ENCODE results near the gene MET. TPM values are rescaled to one million over a fixed set of nuclear protein-coding genes. Genes with fewer than 3 reads are reported as not detected.
"Not testable (repeated sequence)": the region's sequence is repeated elsewhere in the genome, so short reads cannot be mapped to it uniquely, and the experiment has no call there.

MET gene
- total RNA-seq, 2 experiments from 2014 or later = 0.16 to 0.27 TPM

DNA sequence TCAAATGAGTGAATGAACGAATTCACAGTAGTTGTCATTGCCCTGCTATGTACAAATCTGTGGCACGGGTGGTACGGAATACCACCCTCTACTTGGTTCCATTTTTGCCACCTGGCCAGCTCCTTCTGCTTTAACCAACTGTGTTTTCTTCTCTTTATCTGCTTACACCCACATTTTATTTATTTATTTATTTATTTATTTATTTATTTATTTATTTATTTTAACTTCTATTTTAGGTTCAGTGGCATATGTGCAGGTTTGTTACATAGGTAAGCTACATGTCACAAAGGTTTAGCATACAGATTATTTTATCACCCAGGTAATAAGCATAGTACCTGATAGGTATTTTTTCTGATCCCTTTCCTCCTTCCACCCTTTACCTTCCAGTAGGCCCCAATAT lies 148.2 kb downstream of the MET start:
- ATAC-seq = no peak
- peaks cover 13% of the 10 kb centered on the region for H3K27me3 Mint-ChIP-seq
- no peak for DNase-seq
- CTCF ChIA-PET = no interaction called here
- no peak for TF ChIP-seq CTCF (IDR thresholded peaks at IDR 0.05)
- no peak overlapping the region for H3K4me3 Mint-ChIP-seq
- H3K4me1 Mint-ChIP-seq (ENCODE audit: low read depth) = peaks cover 6% of the 10 kb centered on the region
- no peak overlapping the region for H3K27ac Mint-ChIP-seq
- no peaks in the 10 kb centered on the region for H3K36me3 Mint-ChIP-seq (ENCODE audit: low read depth)
- POLR2A ChIA-PET = no interaction called here
- intact Hi-C loops (cut with micrococcal nuclease) = no loop called here
- H3K9me3 Mint-ChIP-seq = peaks cover 5% of the 10 kb centered on the region

DNA sequence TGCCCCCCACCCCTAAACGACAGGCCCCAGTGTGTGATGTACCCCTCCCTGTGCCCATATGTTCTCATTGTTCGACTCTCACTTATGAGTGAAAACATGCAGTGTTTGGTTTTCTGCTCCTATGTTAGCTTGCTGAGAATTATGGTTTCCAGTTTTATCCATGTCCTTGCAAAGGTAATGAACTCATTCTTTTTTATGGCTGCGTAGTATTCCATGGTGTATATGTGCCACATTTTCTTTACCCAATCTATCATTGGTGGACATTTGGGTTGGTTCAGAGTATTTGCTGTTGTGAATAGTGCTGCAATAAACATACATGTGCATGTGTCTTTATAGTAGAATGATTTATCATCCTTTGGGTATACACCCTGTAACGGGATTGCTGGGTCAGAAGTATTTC lies 149.7 kb downstream of the MET start:
- H3K4me3 Mint-ChIP-seq; POLR2A ChIA-PET; H3K9me3 Mint-ChIP-seq; CTCF ChIA-PET; intact Hi-C loops (cut with micrococcal nuclease); ATAC-seq; H3K36me3 Mint-ChIP-seq (ENCODE audit: low read depth); DNase-seq; H3K27ac Mint-ChIP-seq; H3K4me1 Mint-ChIP-seq (ENCODE audit: low read depth): not testable (repeated sequence)
- peaks cover 13% of the 10 kb centered on the region for H3K27me3 Mint-ChIP-seq

DNA sequence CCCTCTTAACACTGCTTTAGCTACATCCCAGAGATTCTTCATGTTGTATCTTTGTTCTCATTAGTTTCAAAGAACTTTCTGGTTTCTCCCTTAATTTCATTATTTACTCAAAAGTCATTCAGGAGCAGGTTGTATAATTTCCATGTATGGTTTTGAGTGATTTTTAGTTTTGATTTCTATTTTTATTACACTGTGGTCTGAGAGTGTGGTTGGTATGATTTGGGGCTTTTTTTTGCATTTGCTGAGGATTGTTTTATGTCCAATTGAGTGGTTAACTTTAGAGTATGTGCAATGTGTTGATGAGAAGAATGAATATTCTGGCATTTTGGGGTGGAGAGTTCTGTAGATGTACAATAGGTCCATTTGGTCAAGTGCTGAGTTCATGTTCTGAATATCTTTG lies 152.5 kb downstream of the MET start:
- POLR2A ChIA-PET = no interaction called here
- Mint-ChIP-seq H3K36me3 (ENCODE audit: low read depth) (no peaks in the 10 kb centered on the region), H3K4me1 (ENCODE audit: low read depth) (peaks cover 6% of the 10 kb centered on the region), H3K4me3 (no peak overlapping the region), H3K9me3 (peaks cover 5% of the 10 kb centered on the region), H3K27ac (no peak overlapping the region), H3K27me3 (peaks cover 14% of the 10 kb centered on the region)
- CTCF ChIA-PET = no interaction called here
- ATAC-seq = no peak
- no peak for TF ChIP-seq CTCF (IDR thresholded peaks at IDR 0.05)
- no peak for DNase-seq
- intact Hi-C loops (cut with micrococcal nuclease) = no loop called here

DNA sequence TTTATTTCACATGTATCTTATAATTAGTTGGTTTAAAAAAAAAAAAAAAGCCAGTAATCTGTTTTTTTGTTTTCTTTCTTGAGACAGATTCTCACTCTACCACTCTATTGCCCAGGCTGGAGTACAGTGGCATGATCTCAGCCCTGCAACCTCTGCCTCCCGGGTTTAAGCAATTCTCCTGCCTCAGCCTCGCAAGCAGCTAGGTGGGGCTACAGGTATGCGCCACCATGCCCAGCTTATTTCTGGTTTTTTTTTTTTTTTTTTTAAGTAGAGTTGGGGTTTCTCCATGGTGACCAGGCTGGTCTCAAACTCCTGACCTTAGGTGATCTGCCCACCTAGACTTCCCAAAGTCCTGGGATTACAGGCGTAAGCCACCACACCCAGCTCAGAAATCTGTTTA lies 156.3 kb downstream of the MET start:
- POLR2A ChIA-PET = no interaction called here
- Mint-ChIP-seq H3K4me3 (no peak overlapping the region), H3K27ac (no peak overlapping the region), H3K4me1 (ENCODE audit: low read depth) (peaks cover 6% of the 10 kb centered on the region), H3K27me3 (peaks cover 11% of the 10 kb centered on the region), H3K9me3 (peaks cover 5% of the 10 kb centered on the region), H3K36me3 (ENCODE audit: low read depth) (no peaks in the 10 kb centered on the region)
- intact Hi-C loops (cut with micrococcal nuclease) = no loop called here
- TF ChIP-seq CTCF (IDR thresholded peaks at IDR 0.05) = peak; percentile 24
- DNase-seq (no peak), ATAC-seq (no peak)
- CTCF ChIA-PET = interaction anchor here (1.3 kb wide), 1 partner anchor 11 kb away, joined by 3 read pairs; no protein-coding TSS in a partner anchor

DNA sequence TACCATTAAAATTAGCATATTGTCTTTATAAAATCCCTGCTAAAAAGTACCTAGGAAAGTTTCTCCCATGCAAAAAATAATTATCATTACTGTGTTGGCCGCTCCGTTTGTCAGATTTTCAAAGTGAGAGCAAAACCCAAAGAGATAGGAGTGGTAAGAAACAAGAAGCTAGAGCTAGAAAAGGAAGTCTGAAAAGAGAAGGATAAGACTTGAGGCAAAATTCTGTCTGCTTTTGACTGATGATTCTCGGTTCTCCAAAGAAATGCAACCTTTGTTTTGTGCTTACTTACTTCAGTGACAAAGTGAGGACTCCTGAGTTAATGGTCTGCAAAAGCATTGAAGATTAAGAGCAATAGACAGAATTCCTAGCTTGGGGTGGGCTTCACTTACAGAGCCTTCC lies 157.0 kb downstream of the MET start:
- ChIA-PET CTCF (no interaction called here), POLR2A (no interaction called here)
- Mint-ChIP-seq H3K27ac (no peak overlapping the region), H3K4me3 (no peak overlapping the region), H3K36me3 (ENCODE audit: low read depth) (no peaks in the 10 kb centered on the region), H3K9me3 (peaks cover 5% of the 10 kb centered on the region), H3K4me1 (ENCODE audit: low read depth) (peaks cover 6% of the 10 kb centered on the region), H3K27me3 (peaks cover 9% of the 10 kb centered on the region)
- intact Hi-C loops (cut with micrococcal nuclease) = no loop called here
- DNase-seq (no peak), ATAC-seq (no peak)
- no peak for TF ChIP-seq CTCF (IDR thresholded peaks at IDR 0.05)

DNA sequence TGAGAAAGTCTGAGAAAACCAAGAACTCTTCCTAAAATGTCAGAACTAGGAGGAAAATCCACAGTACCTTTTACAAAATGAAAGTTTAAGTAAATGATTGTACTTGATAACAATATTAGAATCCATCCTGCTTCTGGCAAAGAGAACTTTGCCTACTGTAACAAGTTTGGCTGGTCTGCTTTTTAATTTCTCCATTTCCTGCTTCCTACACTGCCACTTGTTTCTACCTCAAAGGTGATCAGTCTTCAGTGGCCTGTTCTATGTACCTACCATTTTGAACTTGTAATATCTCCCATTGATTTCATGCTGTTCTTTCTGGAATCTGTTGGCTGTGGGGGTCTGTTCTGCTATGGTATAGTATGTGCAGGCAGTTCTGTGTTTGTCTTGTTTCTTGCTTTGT lies 157.5 kb downstream of the MET start:
- H3K27me3 Mint-ChIP-seq = peaks cover 8% of the 10 kb centered on the region
- DNase-seq = no peak
- H3K4me1 Mint-ChIP-seq (ENCODE audit: low read depth) = peaks cover 2% of the 10 kb centered on the region
- no peak overlapping the region for H3K4me3 Mint-ChIP-seq
- H3K36me3 Mint-ChIP-seq (ENCODE audit: low read depth) = no peaks in the 10 kb centered on the region
- intact Hi-C loops (cut with micrococcal nuclease) = no loop called here
- no peak overlapping the region for H3K27ac Mint-ChIP-seq
- ChIA-PET CTCF (no interaction called here), POLR2A (no interaction called here)
- H3K9me3 Mint-ChIP-seq = peaks cover 3% of the 10 kb centered on the region
- no peak for TF ChIP-seq CTCF (IDR thresholded peaks at IDR 0.05)
- ATAC-seq = no peak
